NK-92 (cell line): ENCODE results near the gene VAV2.

Experiments
- DNase-seq: peaks from one replicate; lab custom pipeline; 2025; ENCODE audit not compliant: unreplicated experiment; lab: John Stamatoyannopoulos, UW

VAV2 gene

DNA sequence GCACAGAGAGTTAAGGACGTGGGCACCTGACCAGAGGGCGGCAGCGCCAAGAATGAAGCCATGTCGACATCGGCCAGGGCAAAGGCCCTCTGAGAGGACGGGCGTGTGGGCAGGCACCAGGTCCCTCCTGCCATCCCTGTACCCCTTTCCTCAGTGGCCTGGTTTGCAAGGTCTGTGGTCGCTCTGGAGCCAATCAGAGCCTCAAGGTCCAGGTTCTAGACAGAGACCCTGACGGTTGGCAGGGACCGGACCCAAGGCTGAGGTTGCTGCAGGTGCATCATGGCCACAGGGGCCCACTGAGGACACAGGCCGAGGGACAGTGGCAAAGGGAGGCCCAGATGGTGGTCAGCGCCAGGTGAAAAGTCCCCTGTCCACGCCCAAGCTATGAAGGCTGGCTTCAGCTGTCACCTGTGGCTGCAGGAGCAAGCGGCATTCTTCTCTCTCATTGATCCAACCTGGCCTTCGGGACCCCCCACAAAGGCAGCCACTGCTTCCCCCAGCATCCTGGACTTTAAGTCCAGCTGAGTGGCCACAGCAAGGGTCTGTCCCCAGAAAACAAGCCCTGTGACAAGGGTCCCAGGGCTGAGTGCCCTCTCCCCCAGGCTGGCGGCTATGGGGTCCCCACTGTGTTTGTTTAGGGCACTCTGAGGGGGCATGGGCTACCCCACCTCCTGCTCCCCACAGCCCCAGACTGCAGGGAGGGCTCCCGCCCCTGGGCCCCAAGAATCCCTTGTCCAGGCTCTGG lies 48.9 kb downstream of the VAV2 start:
- DNase-seq: no peak

DNA sequence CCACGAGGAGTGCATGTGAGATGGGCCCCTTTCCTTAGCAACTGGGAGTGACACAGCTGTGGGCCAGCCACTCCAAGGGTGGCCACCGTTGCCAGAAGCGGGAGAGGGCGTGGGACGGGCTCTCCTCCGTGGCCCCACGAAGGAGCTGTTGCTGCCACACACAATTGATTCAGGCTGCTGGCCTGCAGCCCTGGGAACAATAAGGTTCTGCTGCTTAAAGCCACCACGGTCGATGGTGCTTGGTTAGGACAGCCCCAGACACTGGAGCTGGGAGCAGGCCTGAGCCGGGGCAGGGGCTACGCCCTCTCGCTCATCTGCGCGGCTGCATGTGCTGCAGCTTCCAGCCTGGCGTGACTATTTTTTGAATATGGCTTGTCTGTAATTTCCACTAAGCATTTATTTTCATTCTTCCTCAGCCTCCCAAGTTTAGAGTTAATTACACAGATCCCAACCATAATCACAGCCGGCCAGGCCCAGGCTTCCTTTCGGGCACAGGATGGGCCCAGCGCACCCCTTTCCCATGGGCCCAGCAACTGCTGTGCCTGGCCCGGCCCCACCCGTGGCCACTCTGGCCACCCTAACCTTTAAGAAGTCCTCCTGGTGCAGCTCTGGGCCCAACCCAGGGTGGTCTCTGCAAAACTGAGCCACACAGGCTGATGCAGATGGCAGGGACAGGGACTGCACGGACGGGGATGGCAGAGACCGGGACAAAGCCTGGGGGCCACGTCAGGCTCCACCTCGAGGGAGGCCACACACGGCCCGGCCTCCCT lies 49.7 kb downstream of the VAV2 start:
- DNase-seq: no peak

DNA sequence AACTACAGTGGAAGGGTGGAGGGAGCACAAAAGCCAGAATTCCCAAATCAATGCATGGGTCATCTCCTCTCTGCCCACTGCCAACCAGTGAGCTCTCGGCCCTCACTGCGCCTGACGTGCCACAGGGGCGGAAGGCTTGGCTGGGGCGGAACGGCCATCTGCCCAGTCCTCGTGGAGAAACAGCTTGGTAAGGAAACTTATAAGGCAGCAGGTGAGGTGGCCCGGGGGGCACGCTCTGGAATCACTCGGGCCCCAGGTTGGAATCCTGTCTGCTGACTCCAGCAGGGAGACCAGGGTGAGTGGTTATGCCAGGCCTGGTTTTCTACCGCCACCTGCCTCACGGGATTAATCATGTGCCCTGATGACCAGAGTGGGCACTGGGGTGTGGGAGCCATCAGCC lies 52.3 kb downstream of the VAV2 start:
- no peak for DNase-seq

DNA sequence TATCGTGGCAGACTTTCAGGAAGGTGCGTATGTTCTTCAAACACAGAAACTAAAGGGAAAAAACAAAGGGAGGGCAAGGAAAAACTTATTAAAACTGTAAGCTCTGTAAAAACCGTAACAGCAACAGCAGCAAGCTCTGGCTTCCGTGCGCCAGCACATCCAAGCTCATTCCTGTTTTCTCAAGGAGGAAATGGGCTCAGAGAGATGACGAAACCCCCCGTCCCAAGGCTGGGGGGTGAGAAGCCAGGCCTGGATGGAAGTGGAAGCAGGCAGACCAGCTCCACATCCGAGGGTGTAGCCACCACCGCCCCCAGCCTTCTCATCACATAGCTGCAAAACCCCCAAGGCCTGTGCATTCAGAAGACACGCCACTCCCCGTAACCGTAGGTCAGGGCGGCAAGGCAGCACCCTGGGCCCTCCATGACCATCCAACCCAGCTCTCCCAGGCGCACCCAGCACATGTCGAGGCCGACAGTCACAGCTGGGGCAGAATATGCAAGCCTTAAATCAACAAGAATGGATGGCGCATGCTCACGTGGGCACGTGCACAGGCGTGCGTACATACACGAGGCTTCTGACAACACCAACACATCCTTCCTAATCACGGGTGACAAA lies 52.8 kb downstream of the VAV2 start:
- no peak for DNase-seq

DNA sequence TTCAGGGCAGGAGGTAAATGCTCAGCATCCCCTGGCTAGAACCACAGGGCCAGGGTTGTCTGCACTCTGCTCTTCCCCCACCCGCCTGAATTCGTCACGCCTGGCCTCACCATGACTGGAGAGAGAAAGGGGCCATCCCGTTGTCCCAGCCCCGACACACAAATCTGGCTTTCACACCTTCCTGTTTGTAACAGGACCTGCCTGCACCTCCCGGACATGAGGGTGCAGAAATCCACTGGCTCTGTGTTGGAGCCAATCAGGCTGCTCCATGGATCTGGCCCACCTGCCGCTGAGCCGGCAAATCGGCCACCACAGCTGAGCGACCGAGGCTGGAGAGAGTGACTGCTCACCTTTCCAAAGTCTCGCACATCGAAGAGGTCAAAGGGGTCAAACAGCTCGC lies 53.4 kb downstream of the VAV2 start:
- no peak for DNase-seq

DNA sequence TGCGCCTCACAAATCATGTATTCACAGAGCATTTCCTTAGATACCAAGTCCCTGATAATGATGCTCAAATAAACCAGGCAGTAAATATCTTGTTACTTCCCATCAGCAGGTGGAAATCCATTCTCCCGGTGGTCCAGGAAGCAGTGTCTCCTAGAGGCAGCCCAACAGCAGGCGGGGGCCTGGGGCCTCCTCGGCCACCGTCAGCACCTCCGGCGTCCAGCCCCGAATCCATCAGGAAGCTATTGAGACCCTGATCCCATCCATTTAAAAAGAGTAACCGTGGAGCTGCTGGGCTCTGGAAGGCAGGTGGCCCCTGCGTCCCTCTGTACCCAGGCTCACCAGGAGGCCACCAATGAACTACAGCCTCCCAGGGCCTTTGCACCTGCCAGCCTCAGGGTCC lies 54.0 kb downstream of the VAV2 start:
- DNase-seq: no peak

DNA sequence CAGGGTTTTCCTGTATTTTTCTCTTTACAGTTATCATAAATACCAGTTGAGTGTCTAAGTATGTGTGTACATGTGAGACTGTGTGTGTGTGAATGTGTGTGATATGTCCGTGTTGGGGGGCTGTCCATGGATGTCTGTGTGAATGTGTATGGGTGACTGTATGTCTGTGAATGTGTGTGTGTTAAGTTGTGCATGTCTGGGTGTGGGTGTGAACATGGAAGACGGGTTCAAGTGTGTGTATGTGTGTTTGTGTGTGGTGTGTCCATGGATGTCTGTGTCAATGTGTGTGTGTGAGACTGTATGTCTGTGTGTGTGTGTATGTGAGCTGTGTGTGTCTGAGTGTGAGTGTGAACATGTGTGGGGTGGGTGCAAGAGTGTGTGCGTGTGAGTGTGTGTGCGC lies 55.0 kb downstream of the VAV2 start:
- no peak for DNase-seq

DNA sequence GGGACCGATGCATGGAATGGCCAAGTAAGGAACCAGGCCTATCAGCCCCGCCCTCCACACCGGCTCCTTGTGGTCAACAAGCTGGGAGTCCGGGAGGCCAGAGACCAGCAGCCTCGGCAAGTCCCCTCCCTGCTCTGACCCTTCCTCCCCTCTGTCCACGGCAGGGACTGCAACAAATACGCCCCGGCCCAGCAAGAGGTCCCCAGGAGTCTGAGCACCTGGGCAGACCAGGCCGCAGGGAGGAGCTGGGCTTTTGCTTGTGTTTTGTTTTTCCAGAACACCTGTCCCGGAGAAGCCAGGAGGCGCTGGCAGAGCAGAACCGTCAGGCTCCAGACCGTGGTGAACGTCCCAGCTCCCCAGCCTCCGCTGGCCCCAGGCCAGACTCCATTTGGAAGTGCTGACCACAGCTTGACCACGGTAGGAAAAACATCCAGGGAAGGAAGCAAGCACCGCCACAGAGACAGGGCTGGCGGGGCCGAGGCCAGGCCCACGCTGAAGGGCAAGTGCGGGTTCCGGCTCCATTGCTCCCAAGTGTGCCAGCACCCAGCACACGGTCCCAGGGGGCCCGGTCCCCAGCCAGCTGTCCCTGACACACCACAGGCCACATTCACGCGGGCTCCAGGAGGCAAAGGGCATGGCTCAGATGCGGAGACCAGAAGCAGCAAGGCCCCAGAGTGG lies 56.7 kb downstream of the VAV2 start:
- DNase-seq: no peak

DNA sequence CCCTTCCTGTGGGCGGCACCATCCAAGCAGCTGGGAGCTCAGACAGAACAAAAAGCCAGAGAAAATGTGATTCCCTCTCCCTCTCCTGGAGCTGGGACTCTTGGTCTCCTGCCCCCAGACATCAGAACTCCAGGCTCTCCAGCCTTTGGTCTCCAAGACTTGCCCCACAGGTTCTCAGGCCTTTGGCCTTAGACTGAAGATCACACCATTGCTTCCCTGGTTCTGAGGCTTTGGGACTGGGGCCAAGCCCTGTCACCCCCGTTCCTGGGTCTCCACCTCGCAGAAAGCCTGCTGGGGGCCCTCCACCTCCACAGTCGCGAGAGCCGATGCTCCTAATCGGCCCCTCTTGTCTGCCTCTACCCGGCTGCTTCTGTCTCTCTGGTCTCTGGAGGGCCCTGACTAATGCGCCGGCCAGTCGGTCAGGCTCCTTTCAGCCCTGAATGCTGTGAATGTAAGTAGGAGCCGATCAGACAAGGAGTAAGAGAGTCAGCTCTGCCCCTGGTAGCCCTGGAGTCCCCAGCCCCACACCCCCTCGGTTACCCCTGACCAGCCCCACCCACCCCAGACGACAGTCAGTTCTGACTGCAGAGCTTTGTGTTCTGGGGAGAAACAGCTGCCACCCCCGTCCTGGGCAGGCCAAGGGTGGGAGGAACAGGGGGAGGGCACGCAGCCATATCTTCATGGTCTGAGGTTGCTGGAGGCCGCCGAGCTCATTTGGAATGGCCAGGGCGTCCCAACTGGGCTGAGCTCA lies 57.5 kb downstream of the VAV2 start:
- no peak for DNase-seq

DNA sequence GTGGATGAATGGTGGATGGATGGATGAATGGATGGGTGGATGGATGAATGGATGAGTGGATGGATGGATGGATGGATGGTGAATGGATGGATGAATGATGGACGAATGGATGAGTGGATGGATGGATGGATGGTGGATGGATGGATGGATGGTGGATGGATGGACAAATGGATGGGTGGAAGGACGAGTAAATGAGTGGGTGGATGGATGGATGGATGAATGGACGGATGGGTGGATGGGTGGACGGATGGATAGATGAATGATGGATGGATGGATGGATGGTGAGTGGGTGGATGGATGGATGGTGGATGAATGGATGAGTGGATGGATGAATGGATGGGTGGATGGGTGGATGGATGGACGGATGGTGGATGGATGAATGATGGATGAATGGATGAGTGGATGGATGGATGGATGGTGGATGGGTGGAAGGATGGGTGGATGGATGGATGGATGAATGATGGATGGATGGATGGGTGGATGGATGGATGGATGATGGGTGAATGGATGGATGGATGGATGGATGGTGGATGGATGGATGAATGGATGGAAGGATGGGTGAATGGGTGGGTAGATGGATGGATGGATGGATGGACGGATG lies 58.6 kb downstream of the VAV2 start:
- no peak for DNase-seq

DNA sequence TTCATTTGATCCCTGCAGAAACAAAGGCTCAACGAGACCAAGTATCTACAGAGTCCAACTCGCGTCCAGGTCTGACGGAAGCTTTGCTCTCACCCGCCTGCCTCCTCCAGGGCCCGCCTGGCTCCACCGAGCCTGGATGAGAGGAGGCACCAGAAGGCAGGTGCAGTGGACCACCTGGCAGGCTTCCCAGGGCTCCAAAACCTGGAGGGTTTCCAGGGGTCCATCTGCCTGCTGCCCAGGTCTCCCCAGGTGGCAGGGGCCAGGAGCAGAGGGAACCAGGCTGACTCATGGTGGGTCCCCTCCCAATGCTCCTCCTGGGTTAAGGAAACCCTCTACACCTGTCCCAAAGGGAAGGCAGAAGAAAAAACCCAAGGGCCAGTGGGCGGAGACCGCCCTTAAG lies 59.5 kb downstream of the VAV2 start:
- no peak for DNase-seq

DNA sequence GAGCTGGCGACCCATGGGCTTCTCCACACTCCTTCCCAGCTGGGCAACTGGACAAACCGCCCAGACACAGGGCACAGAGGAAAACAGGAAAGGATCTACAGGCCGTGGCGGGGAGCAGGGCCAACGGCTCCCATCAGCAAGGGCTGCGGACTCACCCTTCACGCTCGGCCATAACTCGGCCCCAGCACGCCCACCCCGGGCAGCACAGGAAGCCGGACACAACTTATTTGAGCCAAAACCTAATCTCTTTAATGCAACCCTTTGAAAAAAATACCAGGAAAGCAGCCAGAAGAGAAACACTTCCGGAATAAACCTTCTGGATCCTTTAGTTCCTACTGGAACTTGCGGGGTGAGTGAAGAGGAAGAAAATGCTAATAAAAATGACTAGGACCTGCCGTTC lies 59.9 kb downstream of the VAV2 start:
- DNase-seq: no peak

DNA sequence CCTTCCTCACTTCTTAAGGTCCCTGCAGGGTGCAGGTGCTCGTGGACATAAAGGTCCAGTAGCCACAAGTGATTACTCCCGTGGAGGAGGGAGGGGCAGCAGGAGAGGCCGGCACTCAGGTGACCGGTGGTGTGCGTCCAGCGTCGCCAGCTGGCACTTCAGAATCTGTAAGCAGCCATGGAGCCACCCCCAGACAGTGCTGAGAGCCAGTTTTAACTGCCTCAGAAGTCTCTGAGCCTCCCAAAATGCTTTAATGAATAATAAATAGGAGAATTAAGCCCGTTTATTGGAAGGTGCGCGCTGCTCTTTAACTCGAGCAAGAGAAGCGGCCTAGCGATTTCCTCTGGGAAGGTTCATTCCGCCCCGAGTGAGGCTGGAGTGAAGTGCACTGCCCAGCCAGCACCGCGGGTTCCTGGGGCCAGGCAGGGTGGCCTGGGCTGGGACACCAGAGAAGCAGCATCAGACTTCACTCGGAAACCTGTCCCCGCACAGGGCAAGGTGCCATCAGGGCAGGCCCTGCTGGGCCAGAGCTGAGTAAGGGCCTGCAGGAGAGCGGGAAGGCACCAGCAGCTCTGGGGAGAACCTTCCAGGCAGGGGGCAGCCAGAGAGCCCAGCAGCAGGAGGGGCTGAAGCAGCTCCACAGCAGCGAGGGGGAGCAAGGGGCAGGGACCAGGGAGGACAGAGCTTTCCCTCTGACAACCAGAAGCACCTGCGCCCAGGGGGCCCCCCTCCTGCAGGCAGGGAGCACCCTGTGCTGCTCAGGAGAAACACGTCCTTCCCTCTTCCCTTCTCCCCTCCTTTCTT lies 61.2 kb downstream of the VAV2 start:
- no peak for DNase-seq

DNA sequence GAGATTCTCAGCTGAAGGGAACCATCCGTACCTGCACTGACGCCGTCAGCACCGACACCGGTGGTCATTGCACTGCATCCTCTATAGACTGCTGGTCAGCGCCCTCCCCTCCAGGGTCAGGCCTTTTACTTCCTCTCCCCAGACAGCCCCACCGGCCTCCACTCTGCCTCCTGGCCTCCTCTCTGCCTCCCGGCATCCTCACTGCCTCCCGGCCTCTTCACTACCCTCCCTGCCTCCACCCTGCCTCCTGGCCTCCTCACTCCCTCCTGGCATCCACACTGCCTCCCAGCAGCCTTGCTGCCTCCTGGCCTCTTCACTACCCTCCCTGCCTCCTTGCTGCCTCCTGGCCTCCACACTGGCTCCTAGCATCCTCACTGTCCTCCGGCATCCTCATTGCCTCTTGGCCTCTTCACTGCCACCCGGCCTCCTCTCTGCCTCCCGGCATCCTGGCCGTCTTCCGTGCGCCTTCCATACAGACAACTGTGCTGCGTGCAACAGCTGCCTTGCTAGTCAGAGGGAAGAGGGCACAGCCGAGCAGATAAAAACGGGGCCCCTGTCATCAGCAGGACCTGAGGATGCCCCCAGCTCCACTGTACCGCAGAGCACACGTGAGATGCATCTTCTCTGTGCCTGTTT lies 62.0 kb downstream of the VAV2 start:
- DNase-seq: no peak

DNA sequence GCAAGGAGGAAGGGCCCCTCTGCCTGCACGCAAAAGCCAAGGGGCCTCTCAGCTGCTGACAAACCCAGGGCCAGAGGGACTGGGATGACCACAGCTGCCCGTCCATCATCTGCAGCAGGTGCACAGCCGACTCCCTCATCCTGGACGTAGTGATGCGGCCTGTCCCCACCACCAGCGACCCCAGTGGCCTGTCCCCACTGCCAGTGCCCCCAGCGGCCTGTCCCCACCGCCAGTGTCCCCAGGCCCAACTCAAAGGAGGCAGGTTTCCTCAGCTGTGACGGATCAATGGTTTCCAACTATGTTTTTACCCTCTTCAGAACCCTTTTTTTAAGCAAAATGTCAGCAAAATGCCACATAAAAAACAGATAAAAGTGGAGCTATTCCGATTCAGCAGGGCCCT lies 62.5 kb downstream of the VAV2 start:
- DNase-seq: no peak

DNA sequence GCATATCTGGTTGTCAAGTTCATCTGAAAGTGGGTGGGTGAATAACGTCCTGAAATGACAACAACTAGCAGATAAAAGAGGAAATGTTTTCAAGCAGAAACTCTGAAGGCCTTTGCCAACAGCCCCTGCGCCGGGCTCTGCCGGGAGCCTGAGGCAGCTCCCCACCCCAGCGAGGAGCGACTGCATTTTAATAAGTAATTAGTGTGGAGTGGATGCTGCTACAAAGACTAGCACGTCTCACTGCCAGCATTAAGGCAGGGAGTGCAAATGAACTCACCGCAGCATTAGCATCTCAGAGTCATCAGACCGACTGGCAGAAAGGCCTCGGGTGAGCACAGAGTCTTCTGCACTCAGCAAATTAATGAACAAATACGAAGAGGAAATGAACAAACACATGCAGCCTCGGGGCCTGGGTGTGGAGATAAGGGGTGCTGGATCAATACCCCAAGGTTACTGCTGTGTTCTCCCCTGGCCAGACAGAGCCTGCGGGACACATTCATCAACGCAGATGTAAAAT lies 63.8 kb downstream of the VAV2 start:
- no peak for DNase-seq

DNA sequence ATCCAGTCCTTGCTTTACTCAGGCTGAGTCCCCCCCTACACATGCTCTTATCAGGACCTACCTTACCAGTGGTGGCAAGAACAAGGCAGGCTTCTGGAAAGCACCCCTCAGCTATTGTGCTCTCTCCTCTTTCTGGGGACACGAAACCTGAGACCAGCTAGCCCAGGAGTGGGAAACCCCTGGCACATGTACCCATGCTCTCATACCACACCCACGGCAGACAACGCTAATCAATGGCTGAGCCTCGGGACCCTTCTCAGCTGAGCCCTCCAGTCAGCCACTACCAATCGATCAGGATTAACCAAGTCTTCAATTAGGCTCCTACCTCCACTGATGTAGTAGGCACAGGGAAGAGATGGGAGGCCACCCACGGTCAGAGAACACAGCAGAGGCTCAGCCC lies 65.1 kb downstream of the VAV2 start:
- no peak for DNase-seq

DNA sequence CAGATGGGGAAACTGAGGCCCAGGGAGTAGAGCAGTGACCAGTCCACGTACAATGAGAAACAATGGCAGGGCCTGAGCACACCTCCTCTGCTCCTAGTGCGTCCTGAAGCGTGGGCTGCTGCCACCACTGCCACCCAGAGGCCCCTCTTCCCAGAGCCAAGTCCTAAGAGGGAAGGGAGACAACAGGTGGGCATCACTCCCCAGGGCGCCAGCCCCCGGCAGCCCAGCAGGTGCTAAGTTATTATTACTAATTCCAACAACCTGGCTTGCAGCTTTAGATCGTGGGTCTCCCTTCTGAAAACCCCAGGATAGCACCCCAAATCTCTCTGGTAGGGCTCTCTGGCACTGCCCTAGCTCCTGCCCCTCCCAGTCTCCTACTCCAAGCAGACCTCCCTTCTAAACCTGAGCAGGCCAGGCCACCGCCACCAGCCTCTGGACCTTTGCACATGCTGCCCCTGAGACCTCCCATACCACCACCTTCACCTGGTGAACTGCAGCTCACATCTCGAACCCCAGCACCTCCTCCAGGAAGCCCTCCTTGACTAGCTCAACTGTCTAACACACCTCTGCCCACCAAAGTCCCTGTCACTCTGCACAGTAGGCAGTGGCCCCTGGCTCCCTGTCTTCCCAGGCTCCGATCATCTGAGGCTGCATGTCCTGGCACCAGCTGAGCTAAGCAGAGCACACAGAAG lies 65.8 kb downstream of the VAV2 start:
- no peak for DNase-seq

DNA sequence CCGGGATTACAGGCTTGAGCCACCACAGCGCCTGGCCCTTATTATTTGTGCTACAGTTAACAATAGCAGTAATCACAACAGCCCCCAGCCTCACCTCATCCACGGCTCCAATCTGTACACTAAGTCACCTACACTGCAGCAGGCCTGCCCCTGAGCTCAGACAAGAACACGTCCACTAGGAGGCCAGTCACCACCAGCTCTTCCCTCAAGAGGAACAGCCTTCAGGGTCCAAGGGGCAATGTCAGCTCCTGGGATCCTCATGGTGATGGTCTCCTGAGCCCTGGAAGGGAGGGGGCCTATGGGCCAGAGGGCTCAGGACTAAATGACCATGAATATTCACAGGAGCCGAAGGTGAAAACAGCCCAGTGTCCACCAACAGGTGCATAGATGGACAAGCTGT lies 67.7 kb downstream of the VAV2 start:
- no peak for DNase-seq
